ENCODE data around the gene ULK3.

ULK3 gene

DNA sequence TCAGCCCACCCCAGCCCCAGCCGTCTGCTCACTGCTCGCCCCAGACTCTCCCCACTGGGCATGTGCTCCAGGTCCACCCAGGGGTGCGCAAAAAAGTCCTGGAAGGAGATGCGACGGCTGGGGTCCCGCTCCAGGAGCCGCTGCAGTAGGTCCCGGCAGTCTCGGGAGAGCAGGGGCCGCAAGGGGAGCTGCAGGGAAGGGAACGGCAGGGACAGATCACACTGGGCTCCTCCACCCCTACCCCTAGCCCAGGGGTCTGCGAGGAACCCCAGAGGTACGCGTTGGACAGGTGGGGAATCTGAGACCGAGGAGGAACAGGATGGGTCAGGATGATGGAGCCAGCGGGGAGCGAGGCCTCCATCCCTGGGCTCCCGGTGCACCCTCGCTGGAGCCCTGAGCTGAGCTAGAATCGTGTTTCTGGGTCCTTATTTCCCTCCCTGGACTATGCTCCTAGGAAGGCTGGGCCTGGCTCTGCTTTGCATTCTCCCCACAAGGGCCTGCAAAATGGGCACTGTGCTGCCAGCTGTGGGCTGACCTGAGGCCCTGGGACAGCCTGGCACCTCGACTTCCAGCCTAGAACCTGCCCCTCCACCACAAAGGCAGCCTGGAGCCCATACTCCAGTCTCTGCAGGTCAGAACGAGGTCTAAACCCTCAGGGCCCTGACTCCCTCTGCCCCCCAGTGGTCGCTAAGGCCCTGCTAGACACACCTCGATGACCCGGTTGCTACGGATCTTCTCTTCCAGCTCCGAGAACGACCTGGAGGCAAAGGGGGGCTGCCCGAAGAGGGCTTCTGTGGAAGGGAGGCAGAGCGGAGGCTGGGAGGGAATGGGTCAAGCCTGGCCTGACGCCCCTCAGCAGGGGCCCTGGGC, 3.2 kb downstream of the ULK3 start:
- ATAC-seq, result no peak

DNA sequence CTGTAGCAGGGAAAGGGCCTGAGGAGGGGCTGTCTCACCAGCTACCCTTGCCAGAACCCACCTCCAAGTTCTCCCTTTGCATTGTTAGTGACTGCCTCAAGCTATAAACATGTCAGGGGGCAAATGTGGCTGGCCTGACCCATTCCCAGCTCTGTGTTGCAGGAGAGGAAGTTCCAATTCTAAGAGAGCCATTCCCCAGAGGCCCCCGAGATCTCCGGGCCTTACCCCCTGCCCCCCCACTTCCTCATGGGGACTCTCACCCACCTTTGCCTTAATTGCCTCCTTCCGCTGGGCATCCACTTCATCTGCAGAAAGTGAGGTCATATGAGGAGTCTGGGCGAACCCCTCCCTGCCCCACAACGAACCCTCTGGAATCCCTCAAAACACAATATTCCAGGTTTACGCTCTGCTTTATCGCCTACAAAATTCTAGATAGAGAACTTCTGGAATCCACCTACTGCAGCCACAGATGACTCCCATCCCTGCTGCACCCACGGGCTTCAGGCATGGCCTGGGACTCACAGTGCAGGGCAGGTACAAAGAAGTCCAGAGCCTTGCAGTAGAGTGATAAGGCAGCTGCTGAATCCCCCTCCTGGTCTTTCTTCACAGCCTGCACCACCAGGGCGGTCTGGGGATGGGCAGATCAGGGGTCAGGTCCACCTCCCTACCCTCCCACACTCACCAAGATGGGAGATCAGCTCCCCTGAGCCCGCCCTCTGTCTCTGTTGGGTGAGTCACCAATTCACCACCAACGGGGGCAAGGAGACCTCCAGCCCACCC, 4.0 kb downstream of the ULK3 start:
- no peak for ATAC-seq

DNA sequence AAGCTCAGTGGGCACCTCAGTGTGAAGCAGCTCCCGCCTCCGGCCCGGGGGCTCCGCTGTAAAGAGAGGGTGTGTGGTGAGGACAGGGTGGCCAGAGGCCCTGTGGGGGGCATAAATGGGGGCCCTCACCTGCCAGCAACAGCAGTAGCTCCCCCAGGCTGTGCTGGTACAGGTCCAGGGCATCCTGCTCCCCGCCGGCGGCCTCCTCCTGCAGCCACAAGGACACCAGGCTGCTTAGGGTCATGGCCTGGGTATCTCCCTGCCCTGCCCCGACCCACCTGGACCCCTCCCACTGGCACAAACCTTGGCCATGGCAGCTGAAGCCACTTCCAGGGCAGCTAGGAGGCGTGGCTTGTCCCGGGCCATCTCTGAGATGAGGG, 4.8 kb downstream of the ULK3 start:
- ATAC-seq, result no peak

DNA sequence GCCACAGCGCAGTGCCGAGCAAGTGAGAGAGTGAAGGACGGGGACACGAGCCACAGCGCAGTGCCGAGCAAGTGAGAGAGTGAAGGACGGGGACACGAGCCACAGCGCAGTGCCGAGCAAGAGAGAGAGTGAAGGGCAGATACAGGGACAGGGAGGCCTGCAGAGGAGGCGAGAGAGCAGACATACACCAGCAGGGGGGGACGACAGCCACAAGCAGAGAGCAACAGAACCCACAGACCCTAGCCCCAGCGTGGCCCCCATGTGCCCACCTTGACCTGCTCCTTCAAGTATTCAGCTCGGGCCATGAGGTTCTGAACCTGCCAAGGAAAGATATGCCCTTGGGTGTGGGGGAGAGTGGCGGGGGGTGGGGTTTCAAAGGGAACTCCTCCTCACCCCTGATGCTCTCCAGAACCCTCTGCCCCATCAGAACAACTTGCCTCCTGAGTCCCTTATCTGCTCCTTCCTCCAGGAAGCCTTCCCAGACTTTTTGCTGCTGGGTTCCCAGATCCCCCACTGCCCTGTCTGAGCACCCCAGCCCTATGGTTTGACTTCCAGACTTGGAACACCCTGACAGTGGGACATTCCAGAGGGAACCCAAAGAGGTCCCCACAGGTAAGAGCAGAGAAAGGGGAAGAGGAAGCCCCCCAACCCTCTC, 5.3 kb downstream of the ULK3 start:
- no peak for ATAC-seq

DNA sequence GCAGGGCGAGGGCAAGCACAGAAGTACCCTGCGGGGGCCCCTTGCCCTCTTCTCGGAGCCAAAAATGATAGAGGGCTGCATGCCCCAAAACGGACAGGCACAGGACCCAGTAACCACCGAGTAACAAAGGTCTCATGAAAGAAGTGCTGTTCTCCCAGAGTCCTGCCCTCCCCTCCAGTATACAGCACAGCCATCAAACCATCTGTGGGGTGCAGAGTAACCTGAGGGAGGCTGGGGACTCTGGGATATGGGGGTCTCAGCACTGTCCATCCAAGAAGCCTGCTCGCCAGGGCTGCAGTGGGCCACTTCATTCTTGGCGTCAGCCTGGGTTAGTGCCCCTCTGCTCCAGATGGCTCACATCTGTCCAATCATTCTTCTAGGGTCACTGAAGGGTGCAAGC, 6.1 kb downstream of the ULK3 start:
- ATAC-seq, result no peak

DNA sequence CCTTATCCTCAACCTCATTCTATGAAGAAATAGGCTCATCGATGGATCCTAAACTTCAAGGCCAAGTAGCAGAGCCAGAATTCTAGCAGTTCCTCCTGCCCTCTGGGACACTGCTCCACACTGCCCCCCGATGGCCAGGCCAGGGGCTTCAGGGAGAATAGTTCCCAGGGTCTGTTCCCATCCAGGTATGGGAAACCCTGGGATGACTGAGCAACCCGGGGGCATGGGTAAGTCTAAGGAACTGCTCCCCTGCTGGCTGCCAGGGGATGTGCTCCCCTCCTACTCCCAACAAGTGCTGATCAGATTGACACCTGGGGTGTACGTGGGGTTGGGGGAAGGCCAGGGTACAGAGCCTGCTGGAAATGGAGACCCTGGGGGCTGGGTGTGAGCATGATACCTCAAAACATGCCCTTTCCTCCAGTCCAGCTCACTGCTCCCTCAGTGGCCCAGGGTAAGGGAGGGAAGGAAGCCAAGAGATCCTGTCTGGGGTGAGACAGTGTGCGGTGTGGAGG, 7.6 kb downstream of the ULK3 start:
- peak; percentile 22 to 41 for ATAC-seq

DNA sequence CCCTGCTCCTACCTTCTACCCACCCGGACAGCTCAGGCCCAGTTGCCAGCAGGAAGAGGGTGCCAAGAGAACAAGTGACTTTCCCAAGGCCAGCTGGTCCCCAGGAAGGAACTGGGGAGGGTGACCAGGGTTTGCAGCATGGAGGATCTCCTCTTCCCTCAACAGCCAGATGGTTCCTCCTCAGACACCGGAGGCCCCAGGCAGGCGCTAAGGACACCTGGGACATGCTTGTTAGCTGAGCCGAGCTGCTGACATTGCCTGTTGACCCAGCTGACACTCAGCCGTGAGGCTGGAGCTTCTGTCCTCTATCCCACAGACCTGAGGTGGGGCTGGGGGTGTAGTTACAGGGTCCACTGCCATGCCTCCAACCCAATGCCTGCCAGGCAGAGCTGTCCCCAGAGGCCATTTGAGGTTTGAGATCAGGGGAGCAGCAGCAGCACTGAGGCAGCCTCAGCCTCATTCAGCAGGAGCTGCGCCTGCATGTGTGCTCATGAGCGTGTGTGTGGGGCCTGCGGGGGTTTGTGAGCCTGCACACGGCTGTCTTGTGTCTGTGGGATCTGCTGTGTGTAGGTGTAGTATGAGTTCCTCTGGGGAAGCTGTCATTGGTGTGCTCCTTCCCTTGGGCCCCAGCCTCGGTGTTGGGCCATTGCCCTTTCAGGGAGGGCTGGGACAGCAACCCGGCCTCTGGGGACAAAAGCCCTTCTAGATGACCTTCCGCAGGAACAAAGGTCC, 9.4 kb downstream of the ULK3 start:
- no peak for ATAC-seq

DNA sequence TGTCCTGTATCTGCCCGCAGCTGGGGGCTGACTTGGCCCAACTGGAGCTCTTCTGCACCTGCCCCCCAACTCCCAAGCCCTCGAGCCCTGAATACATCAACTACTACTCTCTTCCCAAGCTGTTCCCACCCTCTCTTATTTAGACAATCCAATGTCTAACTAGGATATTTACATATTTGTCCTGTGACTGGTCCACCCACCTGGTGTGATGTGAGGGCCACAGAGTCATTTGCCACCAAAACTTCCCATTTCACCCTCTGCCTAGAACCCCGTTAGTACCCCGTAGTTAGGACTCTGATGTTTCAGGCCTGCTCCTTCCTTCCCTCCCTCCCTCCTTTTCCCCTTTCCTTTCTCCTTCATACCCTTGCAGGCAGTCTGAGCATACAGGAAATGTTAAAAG, 10.1 kb downstream of the ULK3 start:
- ATAC-seq, result no peak

DNA sequence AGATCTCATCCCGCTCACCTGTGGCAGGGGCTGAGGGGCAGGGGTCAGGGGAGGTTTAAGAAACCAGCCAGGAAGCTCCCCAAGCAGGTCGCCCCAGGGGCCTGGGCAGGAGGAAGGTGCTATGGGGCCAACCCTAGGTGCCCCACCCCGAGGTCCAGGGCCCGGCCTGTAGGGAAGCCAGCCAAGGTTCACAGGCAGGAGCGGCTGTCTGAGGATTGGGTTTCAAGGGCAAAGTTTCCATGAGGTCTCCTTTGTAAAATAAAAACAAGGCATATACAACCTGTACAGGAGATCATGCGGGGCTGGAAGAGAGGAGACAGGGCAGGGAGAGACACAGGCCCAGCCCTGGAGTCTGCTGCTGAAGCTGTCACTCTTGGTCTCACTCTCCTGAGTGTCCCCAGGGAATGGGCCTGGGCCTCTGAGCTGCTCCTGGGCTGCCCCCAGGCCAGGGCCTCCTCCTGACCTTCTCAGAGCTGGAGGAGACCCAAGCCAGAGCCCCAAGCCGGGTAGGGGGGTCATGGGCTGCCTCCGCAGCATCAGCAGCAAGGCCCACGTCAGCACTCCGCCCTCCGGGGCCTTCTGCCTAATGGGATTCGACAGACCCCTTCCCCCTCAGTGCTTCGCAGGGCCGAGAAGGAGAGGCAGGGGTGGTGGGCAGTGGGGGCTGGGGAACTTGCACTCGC, 11.0 kb downstream of the ULK3 start:
- ATAC-seq, result no peak

DNA sequence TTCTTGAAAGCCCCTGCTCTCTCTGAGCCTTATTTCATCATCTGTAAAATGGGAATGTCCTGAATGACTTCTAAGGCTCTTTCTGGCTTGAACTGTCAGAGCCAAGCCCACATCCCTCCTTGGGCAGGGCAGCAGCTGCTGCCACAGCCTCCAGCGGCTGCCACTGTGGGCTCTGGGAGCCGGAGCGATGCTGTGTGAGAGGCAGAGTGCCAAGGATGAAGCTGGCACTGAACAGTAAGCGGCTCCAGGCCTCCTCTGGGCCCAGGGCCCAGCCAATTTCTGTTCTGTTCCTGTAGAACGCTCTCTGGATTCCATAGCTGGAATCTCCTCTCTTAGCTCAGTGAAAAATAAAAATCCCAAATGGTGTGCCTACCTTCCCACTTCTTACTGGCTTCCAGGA, 12.1 kb downstream of the ULK3 start:
- no peak for ATAC-seq

DNA sequence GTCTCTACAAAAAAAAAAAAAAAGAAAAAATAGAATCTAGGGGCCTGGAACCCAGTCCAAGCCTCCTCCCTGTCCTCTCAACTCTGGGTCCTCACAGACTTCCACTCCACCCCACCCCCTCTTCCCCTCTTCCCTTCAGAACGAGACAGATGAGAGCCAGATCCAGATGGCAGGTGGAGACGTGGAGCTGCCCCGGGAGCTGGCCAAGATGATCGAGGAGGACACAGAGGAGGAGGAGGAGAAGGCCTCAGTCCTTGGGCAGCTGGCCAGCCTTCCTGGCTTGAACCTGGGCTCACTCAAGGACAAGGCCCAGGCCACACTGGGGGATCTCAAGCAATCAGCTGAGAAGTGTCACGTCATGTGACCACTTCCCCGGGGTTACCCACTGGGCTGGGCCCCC, 13.0 kb downstream of the ULK3 start:
- ATAC-seq, result no peak

DNA sequence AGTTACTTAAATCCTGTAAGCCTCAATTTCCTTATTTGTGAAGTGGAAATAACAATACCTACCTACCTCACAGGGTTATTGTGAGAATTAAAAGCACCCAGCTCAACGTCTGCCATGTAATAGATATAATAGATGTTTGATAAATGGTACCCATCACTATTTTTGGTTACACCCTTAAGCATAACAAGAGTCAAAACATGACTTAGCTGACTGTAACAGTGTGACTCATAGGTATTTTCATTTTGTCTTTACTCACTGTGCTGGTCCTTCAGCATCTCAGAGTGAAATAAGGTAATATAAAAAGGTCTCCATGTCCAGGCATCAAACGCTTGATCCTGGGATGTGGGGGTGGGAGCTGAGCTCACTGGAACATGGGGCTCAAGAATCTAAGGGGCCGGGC, 13.5 kb downstream of the ULK3 start:
- peak; percentile 91 to 96 for ATAC-seq

DNA sequence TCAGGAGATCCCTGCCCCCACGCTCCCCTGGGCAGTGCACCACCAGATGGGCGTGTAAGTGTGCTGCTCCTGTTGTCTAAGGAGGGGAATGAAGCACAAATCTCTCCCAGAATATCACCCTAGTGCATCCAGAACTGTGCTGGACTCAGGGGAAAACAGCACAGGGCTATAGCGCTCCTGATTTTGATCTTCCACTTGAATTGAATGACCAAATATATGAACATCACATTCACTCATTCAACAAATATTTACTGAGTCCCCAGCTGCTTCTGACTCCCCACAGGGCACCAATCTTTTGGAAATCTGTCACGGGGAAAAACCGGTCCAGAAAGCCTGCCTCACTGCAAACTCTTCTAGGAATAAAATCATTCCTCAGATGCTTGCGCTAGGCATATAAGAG, 14.1 kb downstream of the ULK3 start:
- ATAC-seq, result no peak

DNA sequence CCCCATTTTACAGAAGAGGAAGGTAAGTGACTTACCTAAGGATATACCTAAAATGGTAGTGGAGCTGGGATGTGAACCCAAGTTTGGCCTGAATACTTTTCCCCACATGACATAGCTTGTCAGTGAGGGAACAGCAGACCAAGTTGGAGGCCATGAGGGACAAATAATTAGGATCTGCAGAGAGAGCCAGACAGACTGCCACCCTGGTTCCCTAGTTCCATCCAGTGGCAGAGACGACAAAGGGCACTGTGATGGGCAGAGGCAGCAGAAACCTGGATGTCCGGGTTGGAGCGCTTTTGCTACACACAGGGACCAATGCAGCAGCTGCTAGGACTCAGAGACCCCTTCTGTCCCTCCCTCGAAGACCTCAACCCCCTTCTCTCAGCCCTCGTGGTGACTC, 15.3 kb downstream of the ULK3 start:
- ATAC-seq, result no peak

DNA sequence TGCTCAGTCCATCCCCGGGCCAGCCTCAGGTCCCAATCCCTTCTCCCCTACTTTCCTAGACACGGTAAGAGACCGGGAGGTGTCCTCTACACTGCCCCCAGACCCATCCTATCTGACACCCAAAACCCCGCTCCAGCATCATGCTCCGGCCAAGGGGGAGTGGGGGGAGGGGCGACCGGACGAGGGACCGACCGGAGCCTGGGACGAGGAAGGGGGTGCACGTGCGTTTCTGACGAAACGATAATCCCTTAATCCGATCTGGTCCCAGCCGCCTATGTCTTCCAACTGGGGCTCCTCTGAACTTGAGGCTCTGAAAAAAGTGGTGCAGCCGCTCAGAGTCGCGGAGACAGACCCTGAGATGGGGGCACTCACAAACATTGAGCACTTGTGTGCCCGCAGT, 16.0 kb downstream of the ULK3 start:
- ATAC-seq, result no peak

DNA sequence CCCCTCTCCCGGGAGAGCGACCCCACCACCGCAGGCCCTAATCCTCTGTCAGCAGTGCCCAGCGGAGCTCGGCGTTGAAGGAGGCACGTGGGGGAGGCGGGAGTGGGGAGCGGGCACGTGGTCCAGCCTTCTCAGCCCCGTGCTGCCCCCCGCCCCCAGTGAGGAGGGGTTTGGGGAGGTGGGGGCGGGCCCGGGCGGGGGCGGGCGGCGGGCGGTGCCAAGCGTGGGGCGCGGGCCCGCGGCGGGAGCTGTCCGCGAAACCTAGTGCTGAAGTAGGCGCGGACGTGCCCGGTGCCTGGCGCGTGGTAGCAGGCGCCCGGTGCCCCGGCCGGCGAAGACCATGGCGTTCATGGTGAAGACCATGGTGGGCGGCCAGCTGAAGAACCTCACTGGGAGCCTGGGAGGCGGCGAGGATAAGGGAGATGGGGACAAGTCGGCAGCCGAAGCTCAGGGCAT, 16.6 kb downstream of the ULK3 start, which contains the start of gene CPLX3:
TSS of gene CPLX3 (plus strand) at position 264 of the 456 bp plus-strand sequence. CDS start at position 341, 77 bp downstream.
- no peak for ATAC-seq

DNA sequence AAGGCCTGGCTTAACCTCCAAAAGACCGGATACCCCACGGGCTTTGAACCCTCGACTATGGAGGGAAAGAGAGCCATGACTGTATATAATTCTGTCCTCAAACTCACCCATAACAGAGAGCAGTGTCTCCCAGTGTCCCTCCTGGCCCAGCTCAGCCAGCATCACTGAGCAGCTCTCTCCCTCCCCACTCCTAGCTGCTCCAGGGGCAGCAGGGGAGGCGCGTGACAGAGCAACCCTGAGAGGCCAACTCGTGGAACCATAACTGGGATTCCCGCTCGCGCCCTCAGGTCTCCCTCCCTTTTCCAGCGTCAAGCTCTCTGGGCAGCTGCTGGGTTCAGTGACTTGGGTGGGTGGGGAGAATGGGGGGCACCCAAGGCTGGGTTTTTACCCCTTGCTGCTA, 17.1 kb downstream of the ULK3 start:
- no peak for ATAC-seq

DNA sequence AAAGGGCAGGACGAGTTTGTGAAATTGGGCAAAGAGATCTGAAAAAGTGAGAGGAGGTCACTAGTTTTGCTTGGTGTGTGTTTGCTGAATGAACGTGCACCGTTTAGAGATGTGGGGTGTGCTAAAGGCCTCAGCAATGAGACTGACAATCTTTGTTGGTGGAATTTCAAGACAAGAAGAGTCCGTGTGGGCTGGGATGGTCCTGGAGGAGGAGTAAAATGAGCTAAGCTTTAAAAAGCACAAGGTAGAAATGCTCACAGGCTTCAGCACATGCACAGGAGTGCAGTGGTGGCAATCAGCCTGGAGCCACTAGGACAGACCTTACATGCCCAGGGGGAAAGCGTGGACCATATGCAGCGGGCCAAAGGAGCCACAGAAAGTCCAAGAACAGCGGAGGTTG, 18.0 kb downstream of the ULK3 start:
- no peak for ATAC-seq

DNA sequence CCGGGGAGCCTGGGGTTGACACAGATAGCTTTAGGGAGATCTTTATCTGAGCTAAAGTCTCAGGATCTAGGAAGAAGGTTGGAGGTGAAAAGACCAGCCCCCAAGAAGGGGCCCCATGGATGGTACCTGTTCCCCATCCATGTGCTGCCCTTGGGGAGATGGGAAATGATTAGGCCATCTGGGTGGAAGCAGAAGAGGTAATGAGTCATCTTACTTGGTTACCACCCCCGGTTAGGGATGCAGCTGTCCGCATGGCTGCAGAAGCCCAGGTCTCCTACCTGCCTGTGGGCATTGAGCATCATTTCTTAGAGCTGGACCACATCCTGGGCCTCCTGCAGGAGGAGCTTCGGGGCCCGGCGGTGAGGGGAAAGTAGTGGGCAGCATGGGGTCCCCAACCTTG, 19.6 kb downstream of the ULK3 start:
- ATAC-seq, result no peak

DNA sequence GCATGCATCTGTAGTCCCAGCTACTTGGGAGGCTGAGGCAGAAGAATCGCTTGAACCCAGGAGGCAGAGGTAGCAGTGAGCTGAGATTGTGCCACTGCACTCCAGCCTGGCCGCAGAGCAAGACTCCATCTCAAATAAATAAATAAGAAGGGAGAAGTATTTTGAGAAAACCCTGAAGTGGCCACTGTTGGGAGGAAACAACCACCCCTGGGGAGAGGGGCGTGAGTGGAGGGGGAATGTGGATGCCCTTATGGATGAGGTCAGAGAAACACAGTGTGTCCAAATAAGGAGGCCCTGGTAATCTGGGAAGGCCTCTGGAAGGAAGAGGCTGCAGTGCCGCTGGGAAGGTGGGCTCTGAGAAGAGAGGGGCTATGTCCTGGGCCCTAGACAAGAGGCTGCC, 20.7 kb downstream of the ULK3 start:
- no peak for ATAC-seq

DNA sequence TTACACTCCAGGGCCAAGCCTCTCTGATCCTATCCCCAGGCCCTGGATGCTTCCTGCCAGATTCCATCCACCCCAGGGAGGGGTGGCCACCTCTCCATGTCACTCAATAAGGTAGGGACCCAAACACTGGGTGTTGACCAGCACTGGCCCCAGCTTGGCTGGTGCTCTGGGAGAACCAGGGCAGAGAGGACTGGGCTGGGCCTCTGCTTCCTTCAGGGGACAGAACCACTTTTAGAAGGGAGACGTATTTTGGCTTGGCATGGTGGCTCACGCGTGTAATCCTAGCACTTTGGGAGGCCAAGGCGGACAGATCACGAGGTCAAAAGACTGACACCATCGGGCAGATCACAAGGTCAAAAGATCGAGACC, 21.2 kb downstream of the ULK3 start:
- no peak for ATAC-seq

All from activated CD4-positive, CD25-positive, alpha-beta regulatory T cell treated with anti-CD3 and anti-CD28 coated beads, Interleukin-2, amount 50 U/mL, for 24 hours (primary cell).